ENCODE measurements around the gene IFNB1. TPM values are rescaled to one million over a fixed set of nuclear protein-coding genes. Genes with fewer than 3 reads are reported as not detected.

IFNB1 gene
- not detected for total RNA-seq
- long read RNA-seq, result 0 reads

- Histone ChIP-seq H3K27me3 (no peaks in the 10 kb centered on the region), H3K9me3 (no peaks in the 10 kb centered on the region), H3K4me1 (no peaks in the 10 kb centered on the region), H3K27ac (no peak within 1 kb of the TSS), H3K4me3 (no peak within 1 kb of the TSS), H3K36me3 (no peaks in the 10 kb centered on the region)
- ATAC-seq, result no peak
- DNase-seq, result no peak
- intact Hi-C loops (cut with DNase I), result no loop called here
- TF ChIP-seq, protein P1, sequence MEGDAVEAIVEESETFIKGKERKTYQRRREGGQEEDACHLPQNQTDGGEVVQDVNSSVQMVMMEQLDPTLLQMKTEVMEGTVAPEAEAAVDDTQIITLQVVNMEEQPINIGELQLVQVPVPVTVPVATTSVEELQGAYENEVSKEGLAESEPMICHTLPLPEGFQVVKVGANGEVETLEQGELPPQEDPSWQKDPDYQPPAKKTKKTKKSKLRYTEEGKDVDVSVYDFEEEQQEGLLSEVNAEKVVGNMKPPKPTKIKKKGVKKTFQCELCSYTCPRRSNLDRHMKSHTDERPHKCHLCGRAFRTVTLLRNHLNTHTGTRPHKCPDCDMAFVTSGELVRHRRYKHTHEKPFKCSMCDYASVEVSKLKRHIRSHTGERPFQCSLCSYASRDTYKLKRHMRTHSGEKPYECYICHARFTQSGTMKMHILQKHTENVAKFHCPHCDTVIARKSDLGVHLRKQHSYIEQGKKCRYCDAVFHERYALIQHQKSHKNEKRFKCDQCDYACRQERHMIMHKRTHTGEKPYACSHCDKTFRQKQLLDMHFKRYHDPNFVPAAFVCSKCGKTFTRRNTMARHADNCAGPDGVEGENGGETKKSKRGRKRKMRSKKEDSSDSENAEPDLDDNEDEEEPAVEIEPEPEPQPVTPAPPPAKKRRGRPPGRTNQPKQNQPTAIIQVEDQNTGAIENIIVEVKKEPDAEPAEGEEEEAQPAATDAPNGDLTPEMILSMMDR (IDR thresholded peaks at IDR 0.05), result no peak
Observed at GRCh38 chr9:21077781-21078180, at the start of gene IFNB1. IFNB1 (minus strand) TSS chr9:21077942; CDS start chr9:21077869, 73 bp downstream.

DNA sequence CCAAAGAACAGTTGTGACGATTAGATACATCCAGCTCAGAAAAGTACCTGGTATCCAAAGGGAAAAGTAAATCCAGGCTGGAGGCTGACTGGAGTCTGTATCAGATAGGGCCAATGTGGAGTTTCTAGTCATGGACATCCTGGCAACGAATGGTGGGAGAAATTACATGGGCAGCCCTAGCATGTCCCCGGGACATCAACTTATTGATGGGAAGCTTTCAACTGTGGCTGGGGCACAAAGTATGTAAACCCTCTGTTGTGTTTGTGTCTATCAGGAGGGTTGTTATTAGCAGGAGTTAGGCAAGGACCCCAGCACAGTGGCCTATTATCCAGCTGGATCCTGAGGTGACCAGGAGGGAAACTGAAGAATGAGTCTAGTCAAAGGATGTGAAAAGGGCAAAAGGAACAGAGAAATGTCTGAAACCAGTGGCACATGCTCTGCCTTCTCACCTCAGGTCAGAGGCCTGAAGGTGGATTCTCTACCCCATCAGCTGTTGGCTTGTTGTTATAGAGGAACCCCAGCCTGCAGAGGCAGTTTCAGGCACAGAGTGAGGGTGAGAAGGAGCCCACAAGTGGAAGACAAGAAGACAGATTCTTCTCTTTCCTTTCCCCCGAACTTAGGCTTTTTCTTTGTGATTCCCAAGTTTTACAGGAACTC, 44.0 kb upstream of the IFNB1 start:
- Histone ChIP-seq H3K27ac (no peak overlapping the region), H3K4me3 (no peak overlapping the region), H3K9me3 (no peaks in the 10 kb centered on the region), H3K4me1 (peaks cover 4% of the 10 kb centered on the region), H3K36me3 (no peaks in the 10 kb centered on the region), H3K27me3 (no peaks in the 10 kb centered on the region)
- no peak for ATAC-seq
- intact Hi-C loops (cut with DNase I), result no loop called here
- DNase-seq, result no peak
- TF ChIP-seq, protein P1 (IDR thresholded peaks at IDR 0.05), result no peak

DNA sequence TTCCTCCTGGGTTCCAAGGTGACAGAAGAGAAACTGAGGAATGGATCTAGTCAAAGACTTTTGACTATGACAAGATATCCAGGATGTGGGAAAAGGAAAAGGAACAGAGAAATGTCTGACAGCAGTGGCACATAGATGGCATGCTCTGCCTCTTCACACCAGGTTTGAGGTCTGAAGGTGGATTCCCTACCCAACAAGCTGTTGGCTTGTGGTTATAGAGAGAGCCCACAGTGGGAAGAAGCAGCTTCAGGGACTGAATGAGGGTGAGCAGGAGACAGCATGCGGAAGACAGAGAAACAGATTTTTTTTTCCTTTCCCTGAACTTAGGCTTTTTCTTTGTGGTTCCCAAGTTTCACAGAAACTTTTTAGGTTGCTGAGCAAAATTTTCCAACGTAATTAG, 43.3 kb upstream of the IFNB1 start:
- Histone ChIP-seq H3K9me3 (no peaks in the 10 kb centered on the region), H3K4me1 (peaks cover 4% of the 10 kb centered on the region), H3K36me3 (no peaks in the 10 kb centered on the region), H3K4me3 (no peak overlapping the region), H3K27me3 (no peaks in the 10 kb centered on the region), H3K27ac (no peak overlapping the region)
- no peak for DNase-seq
- intact Hi-C loops (cut with DNase I), result no loop called here
- TF ChIP-seq, protein P1 (IDR thresholded peaks at IDR 0.05), result no peak
- no peak for ATAC-seq

GRCh38 chr9:21119093-21119770, 41.5 kb upstream of the IFNB1 start:
- H3K36me3 ChIP-seq, result no peaks in the 10 kb centered on the region
- intact Hi-C loops (cut with DNase I), result loop anchor here (10.0 kb wide), 1 partner anchor 1194 kb away; no protein-coding TSS in a partner anchor
- DNase-seq, result no peak

GRCh38 chr9:21114311-21114710, 36.6 kb upstream of the IFNB1 start:
- TF ChIP-seq, protein P1 (IDR thresholded peaks at IDR 0.05), result no peak
- Histone ChIP-seq H3K9me3 (no peaks in the 10 kb centered on the region), H3K4me3 (no peak overlapping the region), H3K27me3 (no peaks in the 10 kb centered on the region), H3K27ac (no peak overlapping the region), H3K36me3 (no peaks in the 10 kb centered on the region), H3K4me1 (peaks cover 4% of the 10 kb centered on the region)
- no peak for ATAC-seq
- intact Hi-C loops (cut with DNase I), result loop anchor here (10.0 kb wide), 1 partner anchor 1190 kb away; no protein-coding TSS in a partner anchor
- DNase-seq, result no peak

More at GRCh38 chr9:21119093-21119770, 41.5 kb upstream of the IFNB1 start:
- TF ChIP-seq, protein P1 (IDR thresholded peaks at IDR 0.05), result no peak
- ATAC-seq, result peak; percentile 77
- Histone ChIP-seq H3K9me3 (no peaks in the 10 kb centered on the region), H3K4me1 (peaks cover 4% of the 10 kb centered on the region), H3K27ac (no peak overlapping the region), H3K4me3 (no peak overlapping the region), H3K27me3 (no peaks in the 10 kb centered on the region)

Measured in upper lobe of right lung (tissue), 1 donor.